Activated CD8-positive, alpha-beta memory T cell treated with anti-CD3 and anti-CD28 coated beads, Interleukin-2, amount 10 ng/mL, durations not matched to agents 7 days and 5 days (primary cell): Measurements from ENCODE around the gene POLL. TPM values are rescaled to one million over a fixed set of nuclear protein-coding genes. Genes with fewer than 3 reads are reported as not detected.

ENCODE experiments used
- ATAC-seq: fragments of 150-1000 bp; cut with Tn5 transposase; one replicate; pipeline ENCODE4 v1.10.0; 2021; ENCODE audit warnings: moderate library complexity
- CTCF ChIA-PET: fragments of 350-600 bp; sonication (Branson Sonifier 250); formaldehyde crosslinking; loops from one replicate; lab custom pipeline; 2021; ENCODE audit warnings: antibody characterized with exemption; lab: Charles Lee
- DNase-seq: peaks from one replicate; pipeline ENCODE4 v3.0.0-alpha.2; 2020
- H3K27ac Mint-ChIP-seq: one replicate; pipeline ENCODE4 v1.8.0; 2021; ENCODE audit warnings: mild to moderate bottlenecking, mixed read lengths
- H3K27me3 Mint-ChIP-seq: one replicate; pipeline ENCODE4 v1.8.0; 2021; ENCODE audit warnings: mixed read lengths
- H3K36me3 Mint-ChIP-seq: one replicate; pipeline ENCODE4 v1.8.0; 2021; ENCODE audit warnings: mild to moderate bottlenecking, mixed read lengths
- H3K4me1 Mint-ChIP-seq: one replicate; pipeline ENCODE4 v1.8.0; 2021; ENCODE audit warnings: mixed read lengths
- H3K4me3 Mint-ChIP-seq: one replicate; pipeline ENCODE4 v1.8.0; 2021; ENCODE audit warnings: mild to moderate bottlenecking, moderate library complexity, mixed read lengths
- H3K9me3 Mint-ChIP-seq: one replicate; pipeline ENCODE4 v1.8.0; 2022; ENCODE audit warnings: low read depth, mixed read lengths
- total RNA-seq, 2 experiments: library from RNA; stranded (reverse); gene quantifications; one replicate each; pipeline ENCODE4 v1.2.3, GENCODE V29; 2021

POLL gene
- total RNA-seq, 2 experiments from 2014 or later: 30.5 to 34.1 TPM

DNA sequence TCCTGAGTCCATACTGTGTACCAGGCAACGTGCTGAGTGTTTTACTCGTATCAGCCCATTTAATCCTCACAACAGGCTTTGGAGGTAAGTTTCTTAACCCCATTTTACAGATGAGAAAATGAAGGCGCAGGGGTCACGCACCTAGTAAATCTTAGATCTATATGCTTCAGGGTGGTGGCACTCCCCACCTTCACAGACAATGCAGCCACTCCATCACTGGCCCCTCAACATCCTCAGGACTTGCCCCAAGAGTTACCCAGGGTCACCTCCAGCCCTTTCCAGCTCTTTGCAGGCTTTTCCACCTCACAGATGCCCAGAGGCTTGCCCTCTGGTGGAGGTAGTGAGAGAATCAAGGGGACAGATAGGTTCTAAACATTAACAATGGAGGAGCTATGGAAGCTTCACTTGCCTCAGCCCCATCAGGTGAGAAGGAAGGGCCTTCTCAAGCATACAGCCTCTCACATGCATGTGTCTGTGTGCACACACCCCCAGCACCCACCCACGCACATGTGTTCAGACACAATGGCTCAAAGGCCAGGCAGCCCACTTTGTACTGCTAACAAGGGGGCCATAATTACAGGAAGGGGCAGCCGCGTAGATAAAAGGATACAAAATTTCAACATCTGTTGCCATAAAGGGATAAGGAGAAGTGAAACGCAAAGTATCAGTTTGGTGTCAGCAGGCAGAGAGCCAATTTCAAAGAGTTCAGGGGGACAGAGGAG lies 29.2 kb upstream of the POLL start:
- H3K9me3 Mint-ChIP-seq: no peaks in the 10 kb centered on the region
- H3K27me3 Mint-ChIP-seq: no peaks in the 10 kb centered on the region
- no peak for ATAC-seq
- H3K4me1 Mint-ChIP-seq: peaks cover 2% of the 10 kb centered on the region
- H3K36me3 Mint-ChIP-seq: peaks cover 3% of the 10 kb centered on the region
- CTCF ChIA-PET: interaction anchor here (1.0 kb wide), 1 partner anchor 14 kb away, joined by 3 read pairs; no protein-coding TSS in a partner anchor
- H3K27ac Mint-ChIP-seq: no peak overlapping the region
- no peak overlapping the region for H3K4me3 Mint-ChIP-seq
- DNase-seq: no peak

DNA sequence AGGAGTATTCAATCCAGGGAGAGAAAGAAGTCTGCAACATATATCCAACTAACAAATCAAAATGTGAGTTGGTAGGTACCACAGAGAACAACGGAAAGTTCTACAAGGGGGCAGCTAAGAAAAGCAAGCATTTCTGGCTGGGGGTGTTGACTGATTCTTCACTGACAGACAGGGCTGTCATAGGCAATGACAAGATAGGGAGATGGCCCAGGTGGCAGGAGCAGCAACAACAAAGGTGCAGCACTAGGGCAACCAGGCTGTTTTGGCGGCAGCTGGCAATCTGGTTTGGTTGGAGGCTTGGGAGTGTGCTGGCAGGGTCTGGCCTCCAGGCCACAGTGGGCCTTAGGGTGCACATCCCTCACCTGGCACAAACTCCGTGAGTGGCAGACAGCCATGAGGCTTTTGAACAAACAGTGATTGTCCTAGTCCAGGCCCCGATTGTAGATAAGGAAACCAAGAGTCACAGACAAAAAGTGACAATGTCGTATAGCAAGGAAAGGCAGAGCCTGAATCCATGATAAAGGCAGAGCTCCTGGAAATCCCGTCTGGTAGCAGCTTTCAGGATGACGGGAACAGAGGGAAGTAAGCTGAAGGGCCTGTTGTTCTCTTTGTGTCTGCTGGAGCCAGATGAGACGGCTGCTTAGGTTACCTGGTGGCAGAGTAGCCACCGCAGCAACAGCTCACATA lies 28.5 kb upstream of the POLL start:
- DNase-seq (no peak), ATAC-seq (no peak)
- no peak overlapping the region for H3K4me3 Mint-ChIP-seq
- H3K9me3 Mint-ChIP-seq: no peaks in the 10 kb centered on the region
- H3K27me3 Mint-ChIP-seq: no peaks in the 10 kb centered on the region
- CTCF ChIA-PET: interaction anchor here (1.0 kb wide), 1 partner anchor 13 kb away, joined by 3 read pairs; no protein-coding TSS in a partner anchor
- H3K27ac Mint-ChIP-seq: no peak overlapping the region
- H3K4me1 Mint-ChIP-seq: peaks cover 8% of the 10 kb centered on the region
- peaks cover 6% of the 10 kb centered on the region for H3K36me3 Mint-ChIP-seq

- ATAC-seq: no peak
- Mint-ChIP-seq H3K9me3 (no peaks in the 10 kb centered on the region), H3K27ac (no peak overlapping the region), H3K4me3 (no peak overlapping the region), H3K27me3 (no peaks in the 10 kb centered on the region), H3K4me1 (peaks cover 14% of the 10 kb centered on the region), H3K36me3 (peaks cover 11% of the 10 kb centered on the region)
- no peak for DNase-seq
- CTCF ChIA-PET: no interaction called here
Measured at GRCh38 chr10:101615525-101616116, 27.6 kb upstream of the POLL start.

DNA sequence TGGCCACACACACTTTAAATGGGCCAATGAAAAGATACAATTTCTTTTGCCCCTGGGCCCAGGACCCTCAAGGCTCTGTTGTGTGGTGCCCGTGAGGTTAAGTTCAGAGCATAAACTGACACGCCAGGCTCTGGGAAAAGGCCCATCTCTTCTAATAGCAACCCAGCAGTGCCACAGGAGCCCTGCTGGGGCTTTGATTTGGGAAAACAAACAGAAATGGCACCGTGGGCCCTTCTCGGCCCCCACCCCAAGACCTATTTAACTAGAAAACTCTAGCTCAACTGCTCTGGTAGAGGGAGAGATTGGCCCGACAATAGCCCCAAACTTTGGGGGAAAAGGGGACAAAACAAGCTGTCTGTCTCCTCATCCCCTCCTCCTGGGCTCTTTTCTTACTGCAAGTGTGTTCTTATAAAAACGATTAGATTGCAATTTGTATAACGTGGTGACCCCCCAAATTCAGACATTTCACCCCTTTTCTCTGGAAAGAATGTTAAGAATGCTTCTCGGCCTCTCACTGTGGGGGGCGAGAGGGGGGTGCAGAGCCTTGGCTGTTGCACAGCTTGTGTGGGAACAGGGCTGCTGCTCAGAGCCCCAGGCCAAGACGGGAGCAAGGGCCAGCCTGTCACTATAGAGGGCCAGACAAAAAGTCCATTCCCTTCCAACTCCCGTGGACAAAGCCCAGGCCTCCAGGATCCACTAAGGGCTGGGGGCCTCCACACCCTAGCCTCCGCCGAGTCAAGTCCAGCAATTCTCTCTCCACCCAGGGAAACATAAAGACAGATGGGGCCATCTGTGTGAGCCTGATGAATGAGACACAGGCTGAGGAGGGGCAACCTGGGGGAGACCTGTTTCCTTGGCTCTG lies 26.8 kb upstream of the POLL start:
- H3K4me3 Mint-ChIP-seq: no peak overlapping the region
- DNase-seq: no peak
- no peaks in the 10 kb centered on the region for H3K27me3 Mint-ChIP-seq
- ATAC-seq: no peak
- H3K27ac Mint-ChIP-seq: no peak overlapping the region
- H3K4me1 Mint-ChIP-seq: peaks cover 15% of the 10 kb centered on the region
- H3K36me3 Mint-ChIP-seq: peaks cover 9% of the 10 kb centered on the region
- CTCF ChIA-PET: no interaction called here
- H3K9me3 Mint-ChIP-seq: no peaks in the 10 kb centered on the region

- H3K4me3 Mint-ChIP-seq: no peak overlapping the region
- no peak overlapping the region for H3K27ac Mint-ChIP-seq
- H3K27me3 Mint-ChIP-seq: no peaks in the 10 kb centered on the region
- peaks cover 18% of the 10 kb centered on the region for H3K4me1 Mint-ChIP-seq
- ATAC-seq (no peak), DNase-seq (no peak)
- no peaks in the 10 kb centered on the region for H3K9me3 Mint-ChIP-seq
- peaks cover 13% of the 10 kb centered on the region for H3K36me3 Mint-ChIP-seq
- CTCF ChIA-PET: interaction anchor here (1.5 kb wide), 1 partner anchor 11 kb away, joined by 6 read pairs; no protein-coding TSS in a partner anchor
Measured at GRCh38 chr10:101613646-101614045, 25.6 kb upstream of the POLL start.

GRCh38 chr10:101612872-101613271 lies 24.8 kb upstream of the POLL start:
- Mint-ChIP-seq H3K4me3 (no peak overlapping the region), H3K36me3 (peaks cover 13% of the 10 kb centered on the region), H3K27me3 (no peaks in the 10 kb centered on the region), H3K9me3 (no peaks in the 10 kb centered on the region), H3K27ac (no peak overlapping the region), H3K4me1 (peaks cover 18% of the 10 kb centered on the region)
- DNase-seq (no peak), ATAC-seq (no peak)
- CTCF ChIA-PET: interaction anchor here (1.5 kb wide), 1 partner anchor 10 kb away, joined by 6 read pairs; no protein-coding TSS in a partner anchor

DNA sequence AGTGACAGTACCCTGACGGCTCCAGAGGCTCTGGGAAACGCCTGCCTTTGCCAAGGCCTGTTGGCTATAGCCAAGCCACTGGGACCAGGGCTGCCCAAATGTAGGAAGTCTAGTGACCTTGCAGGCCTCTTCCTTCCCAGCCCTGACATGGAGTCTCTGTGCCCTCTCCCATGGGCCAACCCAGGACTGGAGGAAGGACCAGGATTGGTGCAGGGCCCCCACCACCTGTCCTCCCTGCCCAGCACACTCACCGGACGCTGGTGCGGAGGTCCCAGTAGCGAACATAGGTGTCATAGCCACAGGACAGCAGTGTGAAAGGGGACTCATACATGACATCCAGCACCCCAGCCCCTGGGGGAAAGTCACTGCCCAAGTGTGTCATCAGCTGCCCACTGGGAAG lies 24.0 kb upstream of the POLL start:
- H3K9me3 Mint-ChIP-seq: no peaks in the 10 kb centered on the region
- CTCF ChIA-PET: interaction anchor here (1.5 kb wide), 1 partner anchor 10 kb away, joined by 6 read pairs; no protein-coding TSS in a partner anchor
- no peak overlapping the region for H3K4me3 Mint-ChIP-seq
- peaks cover 13% of the 10 kb centered on the region for H3K36me3 Mint-ChIP-seq
- no peak for ATAC-seq
- peaks cover 18% of the 10 kb centered on the region for H3K4me1 Mint-ChIP-seq
- H3K27me3 Mint-ChIP-seq: no peaks in the 10 kb centered on the region
- peak overlapping the region; percentile 64 for H3K27ac Mint-ChIP-seq
- no peak for DNase-seq

- Mint-ChIP-seq H3K4me3 (no peak overlapping the region), H3K4me1 (peaks cover 18% of the 10 kb centered on the region), H3K36me3 (peaks cover 13% of the 10 kb centered on the region), H3K27me3 (no peaks in the 10 kb centered on the region), H3K9me3 (no peaks in the 10 kb centered on the region), H3K27ac (peak overlapping the region; percentile 65)
- CTCF ChIA-PET: interaction anchor here (1.1 to 13.8 kb wide), 2 partner anchors 9 to 170 kb away, joined by 5 to 198 read pairs; partner anchors contain the start of gene NPM3
- DNase-seq: peak; percentile 59
- ATAC-seq: peak; percentile 70
Measured at GRCh38 chr10:101611096-101611905, 23.2 kb upstream of the POLL start.

- CTCF ChIA-PET: interaction anchor here (13.8 kb wide), 1 partner anchor 172 kb away, joined by 198 read pairs; the partner anchor contains the start of gene NPM3
- H3K27ac Mint-ChIP-seq: no peak overlapping the region
- no peaks in the 10 kb centered on the region for H3K9me3 Mint-ChIP-seq
- no peak overlapping the region for H3K4me3 Mint-ChIP-seq
- DNase-seq (no peak), ATAC-seq (no peak)
- H3K36me3 Mint-ChIP-seq: peaks cover 13% of the 10 kb centered on the region
- H3K27me3 Mint-ChIP-seq: no peaks in the 10 kb centered on the region
- peaks cover 18% of the 10 kb centered on the region for H3K4me1 Mint-ChIP-seq
Measured at GRCh38 chr10:101609481-101609880, 21.4 kb upstream of the POLL start.

- no peak overlapping the region for H3K4me3 Mint-ChIP-seq
- no peaks in the 10 kb centered on the region for H3K27me3 Mint-ChIP-seq
- ATAC-seq (no peak), DNase-seq (no peak)
- H3K4me1 Mint-ChIP-seq: peaks cover 14% of the 10 kb centered on the region
- H3K36me3 Mint-ChIP-seq: peaks cover 14% of the 10 kb centered on the region
- H3K9me3 Mint-ChIP-seq: no peaks in the 10 kb centered on the region
- H3K27ac Mint-ChIP-seq: no peak overlapping the region
- CTCF ChIA-PET: interaction anchor here (13.8 kb wide), 1 partner anchor 174 kb away, joined by 198 read pairs; the partner anchor contains the start of gene NPM3
Measured at GRCh38 chr10:101607124-101607523, 19.1 kb upstream of the POLL start.

DNA sequence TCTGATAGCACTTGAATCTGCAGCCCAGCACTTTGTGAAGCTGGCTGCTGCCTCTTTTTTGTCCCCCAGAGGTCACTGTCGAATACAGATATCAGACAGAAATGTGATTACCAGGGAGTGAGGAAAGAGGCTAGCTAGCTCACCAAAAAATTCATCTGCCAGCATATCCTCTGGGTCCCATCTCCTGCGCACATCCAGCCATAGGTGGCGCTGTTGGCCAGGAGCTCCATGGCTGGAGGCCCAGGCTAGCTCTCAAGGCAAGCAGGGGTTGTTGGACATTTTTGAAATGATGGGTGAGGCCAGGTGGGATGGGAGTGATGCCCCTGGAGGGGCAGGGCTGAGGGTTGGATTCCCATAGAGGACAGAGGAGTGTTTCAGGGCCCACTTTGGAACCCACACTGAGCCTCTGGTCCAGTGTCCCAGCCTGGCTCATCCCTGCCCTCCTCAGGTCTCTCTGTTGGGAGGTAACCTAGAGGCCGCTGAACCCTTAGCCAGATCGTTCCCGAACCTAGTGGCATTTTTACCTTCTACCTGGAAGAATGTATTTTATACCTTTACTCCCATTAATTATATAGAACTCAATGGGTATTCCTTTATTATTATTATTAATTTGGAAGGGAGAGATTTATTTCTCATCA lies 14.8 kb upstream of the POLL start:
- Mint-ChIP-seq H3K27me3 (no peaks in the 10 kb centered on the region), H3K27ac (no peak overlapping the region), H3K36me3 (peaks cover 2% of the 10 kb centered on the region), H3K4me1 (no peaks in the 10 kb centered on the region), H3K9me3 (no peaks in the 10 kb centered on the region), H3K4me3 (no peak overlapping the region)
- DNase-seq: peak; percentile 83
- CTCF ChIA-PET: interaction anchor here (0.5 to 13.8 kb wide), 32 partner anchors 8 to 496 kb away, joined by 3 to 198 read pairs (median 4); partner anchors contain the start of genes DPCD, NPM3 and POLL
- peak; percentile 98 for ATAC-seq
